Myometrial cell (primary cell): ENCODE measurements around the gene TUBB2A. TPM values are rescaled to one million over a fixed set of nuclear protein-coding genes. Genes with fewer than 3 reads are reported as not detected.

ENCODE experiments used
- total RNA-seq: library from RNA; depleted of rRNA; stranded (reverse); fragments of >200 nt; gene quantifications from 2 replicates; pipeline ENCODE4 v1.2.3, GENCODE V29; 2015

Gene TUBB2A
- 292 and 321 TPM in 2 replicates for total RNA-seq

DNA sequence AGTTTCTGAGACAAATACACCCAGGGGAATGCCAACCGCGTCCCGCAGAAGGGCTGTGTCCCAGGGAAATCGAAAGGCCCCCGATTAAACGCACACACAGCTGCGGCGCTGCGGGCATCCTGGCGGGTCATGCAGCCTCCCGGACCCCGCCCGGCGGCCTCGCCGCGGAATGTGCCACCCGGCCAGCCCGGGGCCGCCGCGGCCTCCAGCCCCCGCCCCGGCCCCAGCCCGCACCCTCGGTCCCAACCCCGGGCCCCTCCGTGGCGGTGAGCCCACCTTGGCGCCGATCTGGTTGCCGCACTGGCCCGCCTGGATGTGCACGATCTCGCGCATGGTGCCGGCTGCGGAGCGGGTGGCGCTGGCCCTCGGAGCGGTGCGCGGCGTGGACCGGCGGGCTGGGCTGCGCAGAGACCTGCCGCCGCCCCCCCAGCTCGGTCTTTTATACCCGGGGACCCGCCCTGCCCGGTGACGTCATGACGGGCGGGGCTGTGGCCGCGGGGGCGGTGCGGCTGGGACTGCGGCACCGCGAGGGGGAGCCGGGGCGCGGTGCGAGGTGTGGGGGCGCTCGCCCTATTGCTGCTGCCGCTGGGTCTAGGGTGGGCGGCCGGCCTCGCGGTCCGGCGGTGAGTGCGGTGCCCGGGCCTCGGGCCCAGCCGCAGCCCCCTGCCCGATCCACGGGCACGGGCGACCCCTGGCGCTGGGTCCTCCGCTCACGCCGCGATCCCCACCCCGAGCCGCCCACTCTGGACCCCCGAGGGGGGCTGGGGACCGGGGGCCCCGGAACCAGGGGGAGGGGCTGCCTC lies at the start of gene TUBB2A:
TUBB2A (minus strand) TSS at position 414 of the 803 bp plus-strand sequence; CDS start at position 333, 81 bp downstream.

DNA sequence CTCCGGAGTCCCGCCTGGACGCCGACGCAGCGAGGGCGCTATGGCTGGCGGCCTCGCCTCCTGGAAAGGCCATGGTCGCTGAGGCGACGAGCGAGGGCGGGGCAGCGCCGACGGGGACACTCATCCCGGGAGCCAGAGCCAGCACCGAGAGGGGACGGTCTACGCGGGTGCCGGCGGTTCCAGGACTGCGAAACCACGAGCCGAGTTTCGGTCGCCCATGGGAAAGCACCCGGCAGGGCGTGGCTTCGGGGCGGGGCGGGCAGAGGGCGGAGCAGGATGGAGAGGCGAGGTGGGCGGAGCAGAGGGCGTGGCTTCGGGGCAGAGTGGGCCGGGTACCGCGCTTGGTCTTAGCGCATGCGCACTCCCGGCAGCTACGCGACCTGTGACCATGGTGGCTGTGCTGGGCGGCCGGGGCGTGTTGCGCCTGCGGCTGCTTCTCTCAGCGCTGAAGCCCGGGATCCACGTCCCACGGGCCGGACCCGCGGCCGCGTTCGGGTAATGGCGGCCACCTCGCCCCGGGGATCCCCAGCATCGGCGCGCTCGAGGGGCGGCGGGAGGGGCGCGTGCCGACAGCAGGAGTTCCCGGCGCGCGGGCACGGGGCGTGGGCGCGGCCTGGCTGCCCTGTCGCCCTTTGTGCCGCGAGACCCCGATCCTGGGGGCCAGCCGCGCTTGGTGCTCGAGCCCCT lies 38.8 kb downstream of the TUBB2A start, which contains the start of gene BPHL:
BPHL (plus strand) TSS at position 359 of the 687 bp plus-strand sequence; CDS start at position 389, 30 bp downstream.

Other genes with a start within 250 kb of the TUBB2A start
- gene SERPINB6, start 186.0 kb downstream of the TUBB2A start, total RNA-seq, result 136 and 138 TPM in 2 replicates
- gene NQO2, start 157.7 kb downstream of the TUBB2A start, total RNA-seq, result 25.7 and 26.9 TPM in 2 replicates
- 11.8 and 15.2 TPM in 2 replicates for gene RIPK1, start 89.0 kb downstream of the TUBB2A start, total RNA-seq
- 15.3 and 21.6 TPM in 2 replicates for gene BPHL, start 38.8 kb downstream of the TUBB2A start, total RNA-seq
- gene TUBB2B, start 70.1 kb upstream of the TUBB2A start, total RNA-seq, result 8.0 and 11.0 TPM in 2 replicates
- gene PSMG4, start 101.4 kb upstream of the TUBB2A start, total RNA-seq, result 12.9 and 28.8 TPM in 2 replicates